ENCODE measurements around the gene MAD2L1BP.

Gene MAD2L1BP

GRCh38 chr6:43634702-43635303 is 837 bp upstream of the MAD2L1BP start:
- Histone ChIP-seq H3K9me3 (no peaks in the 10 kb centered on the region), H3K4me3 (ENCODE audit: low read depth in 1 of 2, low read length in 1 of 2) (peak overlapping the region in 1 of 2 experiments; percentile 87), H3K27me3 (no peaks in the 10 kb centered on the region), H3K36me3 (peaks cover 24% of the 10 kb centered on the region), H3K27ac (peak overlapping the region; percentile 82), H3K4me1 (ENCODE audit: control insufficient read depth in 1 of 2, insufficient read depth in 1 of 2, low read depth in 1 of 2, low read length in 1 of 2) (peaks cover 29 to 30% of the 10 kb centered on the region in 2 experiments)
- TF ChIP-seq, protein P1, sequence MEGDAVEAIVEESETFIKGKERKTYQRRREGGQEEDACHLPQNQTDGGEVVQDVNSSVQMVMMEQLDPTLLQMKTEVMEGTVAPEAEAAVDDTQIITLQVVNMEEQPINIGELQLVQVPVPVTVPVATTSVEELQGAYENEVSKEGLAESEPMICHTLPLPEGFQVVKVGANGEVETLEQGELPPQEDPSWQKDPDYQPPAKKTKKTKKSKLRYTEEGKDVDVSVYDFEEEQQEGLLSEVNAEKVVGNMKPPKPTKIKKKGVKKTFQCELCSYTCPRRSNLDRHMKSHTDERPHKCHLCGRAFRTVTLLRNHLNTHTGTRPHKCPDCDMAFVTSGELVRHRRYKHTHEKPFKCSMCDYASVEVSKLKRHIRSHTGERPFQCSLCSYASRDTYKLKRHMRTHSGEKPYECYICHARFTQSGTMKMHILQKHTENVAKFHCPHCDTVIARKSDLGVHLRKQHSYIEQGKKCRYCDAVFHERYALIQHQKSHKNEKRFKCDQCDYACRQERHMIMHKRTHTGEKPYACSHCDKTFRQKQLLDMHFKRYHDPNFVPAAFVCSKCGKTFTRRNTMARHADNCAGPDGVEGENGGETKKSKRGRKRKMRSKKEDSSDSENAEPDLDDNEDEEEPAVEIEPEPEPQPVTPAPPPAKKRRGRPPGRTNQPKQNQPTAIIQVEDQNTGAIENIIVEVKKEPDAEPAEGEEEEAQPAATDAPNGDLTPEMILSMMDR (IDR thresholded peaks at IDR 0.05) = no peak

GRCh38 chr6:43636308-43636659 is 644 bp downstream of the MAD2L1BP start:
- Histone ChIP-seq H3K27ac (peak overlapping the region; percentile 82), H3K9me3 (no peaks in the 10 kb centered on the region), H3K4me3 (ENCODE audit: low read depth in 1 of 2, low read length in 1 of 2) (peak overlapping the region; percentile 85 to 87), H3K36me3 (peaks cover 36% of the 10 kb centered on the region), H3K4me1 (ENCODE audit: control insufficient read depth in 1 of 2, insufficient read depth in 1 of 2, low read depth in 1 of 2, low read length in 1 of 2) (peaks cover 20 to 23% of the 10 kb centered on the region in 2 experiments), H3K27me3 (no peaks in the 10 kb centered on the region)
- TF ChIP-seq, protein P1 (IDR thresholded peaks at IDR 0.05) = no peak

DNA sequence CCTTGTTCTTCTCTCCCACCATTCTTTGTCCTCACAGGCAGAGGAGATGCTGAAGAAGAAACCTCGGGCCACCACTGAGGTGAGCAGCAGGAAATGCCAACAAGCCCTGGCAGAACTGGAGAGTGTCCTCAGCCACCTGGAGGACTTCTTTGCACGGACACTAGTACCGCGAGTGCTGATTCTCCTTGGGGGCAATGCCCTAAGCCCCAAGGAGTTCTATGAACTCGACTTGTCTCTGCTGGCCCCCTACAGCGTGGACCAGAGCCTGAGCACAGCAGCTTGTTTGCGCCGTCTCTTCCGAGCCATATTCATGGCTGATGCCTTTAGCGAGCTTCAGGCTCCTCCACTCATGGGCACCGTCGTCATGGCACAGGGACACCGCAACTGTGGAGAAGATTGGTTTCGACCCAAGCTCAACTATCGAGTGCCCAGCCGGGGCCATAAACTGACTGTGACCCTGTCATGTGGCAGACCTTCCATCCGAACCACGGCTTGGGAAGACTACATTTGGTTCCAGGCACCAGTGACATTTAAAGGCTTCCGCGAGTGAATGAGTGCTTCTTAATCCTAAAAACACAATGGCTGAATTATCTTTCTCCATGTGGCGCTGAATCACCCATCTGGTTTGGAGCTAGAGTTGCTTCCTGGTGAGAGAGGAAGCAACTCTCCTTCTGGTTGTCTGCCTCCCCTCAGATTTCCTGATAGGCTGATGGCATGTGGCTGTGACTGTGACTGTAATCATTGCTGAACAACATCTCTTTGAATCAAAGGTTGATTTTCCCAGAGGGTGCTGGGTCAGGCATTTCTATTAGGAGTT is 4.6 kb downstream of the MAD2L1BP start:
- H3K36me3 ChIP-seq = peaks cover 49% of the 10 kb centered on the region
- H3K9me3 ChIP-seq = no peaks in the 10 kb centered on the region
- H3K27me3 ChIP-seq = no peaks in the 10 kb centered on the region
- H3K4me1 ChIP-seq (ENCODE audit: control insufficient read depth in 1 of 2, insufficient read depth in 1 of 2, low read depth in 1 of 2, low read length in 1 of 2) = peaks cover 25 to 26% of the 10 kb centered on the region in 2 experiments
- no peak overlapping the region for H3K27ac ChIP-seq
- H3K4me3 ChIP-seq (ENCODE audit: low read depth in 1 of 2, low read length in 1 of 2) = no peak overlapping the region
- TF ChIP-seq, protein P1 (IDR thresholded peaks at IDR 0.05) = no peak

- H3K4me1 ChIP-seq (ENCODE audit: control insufficient read depth in 1 of 2, insufficient read depth in 1 of 2, low read depth in 1 of 2, low read length in 1 of 2) = peaks cover 10 to 12% of the 10 kb centered on the region in 2 experiments
- peaks cover 22% of the 10 kb centered on the region for H3K36me3 ChIP-seq
- peak within 1 kb of the TSS; percentile 79 to 90 for H3K4me3 ChIP-seq (ENCODE audit: low read depth in 1 of 2, low read length in 1 of 2)
- peak within 1 kb of the TSS; percentile 64 for H3K27ac ChIP-seq
- no peaks in the 10 kb centered on the region for H3K9me3 ChIP-seq
- TF ChIP-seq, protein P1 (IDR thresholded peaks at IDR 0.05) = no peak
- no peaks in the 10 kb centered on the region for H3K27me3 ChIP-seq
Measured at GRCh38 chr6:43644940-43645612, 9.4 kb downstream of the MAD2L1BP start, which contains the start of gene RSPH9. Gene RSPH9 (plus strand): TSS chr6:43645036. CDS start chr6:43645099, 63 bp downstream.

DNA sequence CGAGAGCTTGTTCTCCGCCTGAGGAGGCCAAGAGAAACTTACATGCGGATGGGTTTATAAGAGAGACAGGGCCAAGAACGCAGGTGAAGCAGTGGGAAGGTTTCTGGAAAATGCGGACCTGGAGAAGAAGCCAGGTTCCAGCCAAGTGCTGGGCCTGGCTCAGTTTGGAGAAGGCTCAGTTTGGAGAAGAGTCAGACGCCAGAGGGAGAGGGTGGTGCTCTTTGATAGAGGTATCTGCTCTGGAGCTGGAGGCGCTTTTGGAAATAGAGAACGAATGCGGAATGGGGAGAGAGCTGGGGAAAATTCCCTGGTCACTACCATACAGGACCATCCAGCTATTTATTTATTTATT is 9.9 kb downstream of the MAD2L1BP start:
- Histone ChIP-seq H3K27me3 (no peaks in the 10 kb centered on the region), H3K9me3 (no peaks in the 10 kb centered on the region), H3K27ac (peak overlapping the region; percentile 64), H3K4me1 (ENCODE audit: control insufficient read depth in 1 of 2, insufficient read depth in 1 of 2, low read depth in 1 of 2, low read length in 1 of 2) (peaks cover 10 to 12% of the 10 kb centered on the region in 2 experiments), H3K36me3 (peaks cover 17% of the 10 kb centered on the region), H3K4me3 (ENCODE audit: low read depth in 1 of 2, low read length in 1 of 2) (peak overlapping the region; percentile 79 to 90)
- TF ChIP-seq, protein P1 (IDR thresholded peaks at IDR 0.05) = no peak
